Mucosa of descending colon (tissue), 3 donors: ENCODE results near the gene IGF2R. TPM values are rescaled to one million over a fixed set of nuclear protein-coding genes. Genes with fewer than 3 reads are reported as not detected.
"Not testable (repeated sequence)": the region's sequence is repeated elsewhere in the genome, so short reads cannot be mapped to it uniquely, and the experiment has no call there.

Source experiments
- ATAC-seq: fragments of 200-7000 bp; cut with Tn5 transposase; one replicate; pipeline ENCODE4 v1.9.1; 2020; ENCODE audit warnings: mild to moderate bottlenecking, moderate library complexity
- DNase-seq, 3 donors: peaks; one replicate each; pipeline ENCODE4 v3.0.0-alpha.2; 2020
- H3K36me3 ChIP-seq: fragments of 200-600 bp; one replicate; pipeline ENCODE4 v1.8.0; 2021; ENCODE audit warnings: low read depth, mild to moderate bottlenecking
- H3K4me1 ChIP-seq: fragments of 200-600 bp; one replicate; pipeline ENCODE4 v1.8.0; 2021; ENCODE audit warnings: low read depth, mild to moderate bottlenecking
- H3K4me3 ChIP-seq: fragments of 200-600 bp; one replicate; pipeline ENCODE4 v1.8.0; 2021; ENCODE audit warnings: mild to moderate bottlenecking
- H3K9me3 ChIP-seq: fragments of 200-600 bp; one replicate; pipeline ENCODE4 v1.8.0; 2021; ENCODE audit warnings: mild to moderate bottlenecking
- intact Hi-C, 2 donors: fragments of 100-400 bp; cut with DNase I in 1 of 2; cut with micrococcal nuclease in 1 of 2; formaldehyde crosslinking; loops; one replicate each; pipeline versions ENCODE4 v1.11.0 to v1.11.1; 2022; cut with DNase I, micrococcal nuclease
- total RNA-seq, 3 donors: library from RNA; stranded (reverse); fragmentation: NEBNext Ultra II Directional in 2 of 3; extraction: Animal tissue kit (Norgen Biotek cat#: 25700) in 2 of 3; gene quantifications; one replicate each; pipeline versions ENCODE4 v1.2.1 to v1.2.4, GENCODE V29; 2021 to 2023
- TF ChIP-seq, protein P1 (sequence below): fragments of 200-600 bp; IDR thresholded peaks from one replicate; pipeline ENCODE4 v1.8.0; 2022; ENCODE audit warnings: antibody characterized with exemption, mild to moderate bottlenecking
- donor health status: DM: no; HTN: no; CAD: no; lungs with moderate emphysema.
- donor health status: DM: no; HTN: no; CAD: no.
- donor health status: DM: no; HTN: yes; CAD: no.

IGF2R gene
- total RNA-seq, 3 donors from 2014 or later, result 97.7 to 112 (median 101) TPM

DNA sequence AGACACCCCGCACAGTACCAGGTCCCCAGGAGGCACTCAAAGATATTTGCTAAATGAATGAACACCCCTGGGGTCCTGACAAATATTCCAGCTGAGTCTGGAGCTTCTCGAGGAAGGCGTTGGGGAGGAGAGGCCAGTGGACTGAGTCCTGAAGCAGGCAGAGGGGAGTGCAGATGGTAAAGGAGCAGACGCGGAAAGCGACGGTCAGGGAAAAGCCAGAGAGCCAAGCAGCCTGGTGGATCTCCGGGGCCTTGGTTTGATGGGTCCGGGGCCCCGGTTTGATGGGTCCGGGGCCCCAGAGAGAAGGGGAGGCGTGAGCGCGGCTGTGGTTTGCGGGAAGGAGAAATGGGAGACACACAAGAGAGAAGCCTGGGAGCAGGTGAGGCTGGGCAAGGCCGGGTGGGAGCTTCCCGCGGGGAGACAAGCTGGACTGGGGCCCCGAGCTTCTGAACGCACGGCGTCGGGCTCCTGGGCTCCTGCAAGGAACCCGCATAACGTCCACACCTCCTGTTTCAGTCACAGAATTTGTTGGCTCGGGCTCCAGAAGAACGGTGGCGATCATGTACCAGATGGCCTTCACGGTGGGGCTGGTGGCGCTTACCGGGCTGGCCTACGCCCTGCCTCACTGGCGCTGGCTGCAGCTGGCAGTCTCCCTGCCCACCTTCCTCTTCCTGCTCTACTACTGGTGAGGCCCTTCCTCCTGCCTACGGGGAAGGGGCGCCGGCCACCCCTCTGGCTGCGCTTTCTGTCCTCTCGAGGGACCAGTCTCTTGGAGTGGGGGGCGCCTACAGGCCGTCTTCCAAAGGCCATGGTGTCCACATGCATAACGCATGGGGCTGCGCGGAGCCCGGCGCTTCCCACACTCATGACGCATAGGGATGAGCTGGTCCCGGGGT lies 164.8 kb downstream of the IGF2R start:
- DNase-seq, result peak in 1 of 3 donors; percentile 46

DNA sequence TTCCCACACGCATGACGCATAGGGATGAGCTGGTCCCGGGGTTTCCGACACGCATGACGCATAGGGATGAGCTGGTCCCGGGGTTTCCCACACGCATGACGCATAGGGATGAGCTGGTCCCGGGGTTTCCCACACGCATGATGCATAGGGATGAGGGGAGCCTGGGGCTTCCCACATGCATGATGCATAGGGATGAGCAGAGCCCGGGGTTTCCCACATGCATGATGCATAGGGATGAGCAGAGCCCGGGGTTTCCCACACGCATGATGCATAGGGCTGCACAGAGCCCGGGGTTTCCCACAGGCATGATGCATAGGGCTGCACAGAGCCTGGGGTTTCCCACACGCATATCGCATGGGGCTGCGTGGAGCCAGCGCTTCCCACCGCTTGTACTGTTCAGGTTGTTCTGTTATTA lies 165.5 kb downstream of the IGF2R start:
- H3K4me1 ChIP-seq, intact Hi-C loops, ATAC-seq, H3K4me3 ChIP-seq, H3K9me3 ChIP-seq, H3K36me3 ChIP-seq: not testable (repeated sequence)
- DNase-seq, result peak in 1 of 3 donors; percentile 36

More for the DNA sequence above, 164.8 kb downstream of the IGF2R start:
- intact Hi-C loops, result no loop called here
- Histone ChIP-seq H3K4me3 (no peak overlapping the region), H3K36me3 (no peaks in the 10 kb centered on the region), H3K4me1 (peaks cover 3% of the 10 kb centered on the region), H3K9me3 (no peaks in the 10 kb centered on the region)
- ATAC-seq, result no peak
- TF ChIP-seq, protein P1, sequence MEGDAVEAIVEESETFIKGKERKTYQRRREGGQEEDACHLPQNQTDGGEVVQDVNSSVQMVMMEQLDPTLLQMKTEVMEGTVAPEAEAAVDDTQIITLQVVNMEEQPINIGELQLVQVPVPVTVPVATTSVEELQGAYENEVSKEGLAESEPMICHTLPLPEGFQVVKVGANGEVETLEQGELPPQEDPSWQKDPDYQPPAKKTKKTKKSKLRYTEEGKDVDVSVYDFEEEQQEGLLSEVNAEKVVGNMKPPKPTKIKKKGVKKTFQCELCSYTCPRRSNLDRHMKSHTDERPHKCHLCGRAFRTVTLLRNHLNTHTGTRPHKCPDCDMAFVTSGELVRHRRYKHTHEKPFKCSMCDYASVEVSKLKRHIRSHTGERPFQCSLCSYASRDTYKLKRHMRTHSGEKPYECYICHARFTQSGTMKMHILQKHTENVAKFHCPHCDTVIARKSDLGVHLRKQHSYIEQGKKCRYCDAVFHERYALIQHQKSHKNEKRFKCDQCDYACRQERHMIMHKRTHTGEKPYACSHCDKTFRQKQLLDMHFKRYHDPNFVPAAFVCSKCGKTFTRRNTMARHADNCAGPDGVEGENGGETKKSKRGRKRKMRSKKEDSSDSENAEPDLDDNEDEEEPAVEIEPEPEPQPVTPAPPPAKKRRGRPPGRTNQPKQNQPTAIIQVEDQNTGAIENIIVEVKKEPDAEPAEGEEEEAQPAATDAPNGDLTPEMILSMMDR, result no peak

DNA sequence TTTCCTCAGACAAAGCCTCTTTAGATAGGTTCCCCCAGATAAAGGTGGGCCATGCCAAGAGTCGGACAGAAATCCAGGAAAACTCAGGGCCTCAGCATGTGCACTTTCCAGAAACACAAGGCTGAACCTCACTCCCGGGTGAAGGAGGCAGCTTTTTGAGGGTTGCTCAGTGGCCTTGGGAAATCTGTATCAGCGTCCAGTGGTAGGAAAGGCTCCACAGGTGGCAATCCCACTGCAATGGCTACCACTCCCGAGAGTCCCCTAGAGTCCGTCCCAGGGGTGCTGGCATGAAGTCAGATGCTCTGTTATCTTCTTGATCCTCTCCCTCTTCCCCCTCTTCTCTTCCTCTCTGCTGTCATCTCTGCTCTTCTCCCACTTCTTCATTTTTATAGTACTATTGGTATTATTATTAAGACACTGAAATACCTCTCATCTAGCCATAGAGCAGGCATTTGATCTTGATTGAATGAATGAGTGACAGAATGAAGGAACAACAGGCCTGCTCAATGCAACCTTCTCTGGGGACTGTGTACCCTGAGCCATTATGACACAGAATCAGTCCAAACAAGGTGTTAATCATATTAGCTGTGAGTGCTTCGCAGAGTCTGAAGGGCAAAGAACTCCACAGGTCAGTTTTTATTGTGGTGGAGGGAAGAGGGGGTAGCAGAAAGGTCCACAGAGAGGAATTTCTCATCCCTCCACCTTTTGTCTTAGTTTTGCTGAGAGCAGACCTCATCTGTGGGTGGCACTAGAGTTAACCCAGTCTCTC lies 166.1 kb downstream of the IGF2R start:
- no peak for DNase-seq

DNA sequence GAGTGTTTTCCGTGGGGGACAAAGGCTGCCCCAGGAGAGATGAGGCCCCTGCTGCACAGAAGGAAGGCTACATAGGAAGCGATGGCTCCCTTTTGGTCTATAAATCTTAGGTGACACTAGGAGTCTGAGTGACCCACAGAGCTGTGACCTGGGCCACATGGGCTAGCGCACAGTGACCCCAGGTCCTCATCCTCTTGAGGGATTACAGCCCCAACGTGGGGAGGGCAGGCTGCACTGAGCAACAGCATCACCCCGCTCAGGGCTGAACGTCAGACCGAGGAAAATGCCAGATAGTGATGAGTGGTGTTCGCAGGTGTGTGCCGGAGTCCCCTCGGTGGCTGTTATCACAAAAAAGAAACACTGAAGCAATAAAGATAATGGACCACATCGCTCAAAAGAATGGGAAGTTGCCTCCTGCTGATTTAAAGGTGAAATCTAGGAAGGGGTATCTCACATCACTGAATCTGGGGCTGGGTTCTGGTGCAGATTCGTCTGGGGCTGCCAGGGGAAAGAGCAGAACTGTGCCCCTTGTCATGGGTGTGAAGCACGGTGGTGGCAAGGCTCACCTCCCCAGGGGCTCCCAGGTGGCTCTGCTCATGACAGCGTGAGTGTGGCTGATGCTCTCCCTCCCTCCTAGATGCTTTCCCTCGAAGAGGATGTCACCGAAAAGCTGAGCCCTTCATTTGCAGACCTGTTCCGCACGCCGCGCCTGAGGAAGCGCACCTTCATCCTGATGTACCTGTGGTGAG lies 167.2 kb downstream of the IGF2R start:
- no peaks in the 10 kb centered on the region for H3K36me3 ChIP-seq
- no peaks in the 10 kb centered on the region for H3K9me3 ChIP-seq
- intact Hi-C loops, result loop anchor here in 1 of 2 donors (5.0 kb wide), 1 partner anchor 321 kb away; no protein-coding TSS in a partner anchor
- DNase-seq, result no peak
- peaks cover 3% of the 10 kb centered on the region for H3K4me1 ChIP-seq
- no peak for ATAC-seq
- no peak overlapping the region for H3K4me3 ChIP-seq
- TF ChIP-seq, protein P1, result no peak

More for the DNA sequence above, 166.1 kb downstream of the IGF2R start:
- peaks cover 3% of the 10 kb centered on the region for H3K4me1 ChIP-seq
- H3K4me3 ChIP-seq, result no peak overlapping the region
- H3K36me3 ChIP-seq, result no peaks in the 10 kb centered on the region
- ATAC-seq, result no peak
- intact Hi-C loops, result loop anchor here in 1 of 2 donors (5.0 kb wide), 1 partner anchor 322 kb away; no protein-coding TSS in a partner anchor
- H3K9me3 ChIP-seq, result no peaks in the 10 kb centered on the region
- TF ChIP-seq, protein P1, result no peak

DNA sequence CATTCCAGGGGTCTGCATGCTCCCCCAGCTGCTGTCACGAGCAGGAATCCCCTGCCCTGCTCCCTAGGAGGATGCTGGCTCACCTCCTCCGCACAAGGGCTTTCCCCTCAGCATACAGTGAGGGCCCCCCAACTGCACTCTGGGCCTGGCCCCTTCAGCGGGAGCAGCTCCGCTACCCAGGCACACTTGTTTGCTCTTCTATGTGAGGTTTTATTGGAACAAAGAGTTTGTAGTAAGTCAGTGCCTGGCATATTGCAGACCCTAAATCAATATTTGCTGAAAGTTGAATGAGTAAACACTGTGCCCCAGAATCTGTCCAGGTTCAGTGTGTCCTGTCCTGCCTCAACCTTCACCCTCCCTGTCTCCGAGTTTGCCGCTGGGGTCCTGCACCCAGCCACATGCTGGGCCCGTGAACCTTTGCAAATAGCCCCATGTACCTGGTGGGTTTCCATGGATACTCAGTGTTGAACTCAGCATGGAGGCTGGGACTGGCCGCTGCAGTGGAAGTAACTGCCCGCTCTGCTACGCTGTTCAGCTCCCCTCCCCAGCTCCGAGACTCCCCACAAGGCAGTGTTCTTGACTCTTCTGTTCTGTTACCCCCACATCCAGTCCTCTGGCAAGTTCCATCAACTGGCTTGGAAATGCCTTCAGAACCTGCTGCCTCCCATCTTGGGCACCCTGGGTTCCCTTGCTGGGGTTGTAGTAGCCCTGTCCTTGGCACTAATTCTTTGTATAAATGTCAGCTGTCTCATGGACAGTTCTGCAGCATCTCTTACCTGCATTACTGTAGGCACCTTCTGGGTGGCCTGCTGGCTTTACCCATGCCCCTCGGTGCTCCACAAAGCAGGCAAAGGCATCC lies 168.5 kb downstream of the IGF2R start:
- intact Hi-C loops, result loop anchor here in 1 of 2 donors (5.0 kb wide), 1 partner anchor 320 kb away; no protein-coding TSS in a partner anchor
- TF ChIP-seq, protein P1, result no peak
- Histone ChIP-seq H3K9me3 (no peaks in the 10 kb centered on the region), H3K4me1 (peaks cover 3% of the 10 kb centered on the region), H3K4me3 (no peak overlapping the region), H3K36me3 (no peaks in the 10 kb centered on the region)
- DNase-seq (no peak), ATAC-seq (no peak)
